ENCODE data around the gene CISD2. TPM values are rescaled to one million over a fixed set of nuclear protein-coding genes. Genes with fewer than 3 reads are reported as not detected.
"Not testable (repeated sequence)": the region's sequence is repeated elsewhere in the genome, so short reads cannot be mapped to it uniquely, and the experiment has no call there.

The CISD2 gene
- total RNA-seq (2014; rRNA removed; shearing (Covaris generic)): 67.8 and 105 TPM in 2 replicates

GRCh38 chr4:102868781-102869568 lies at the start of gene CISD2:
Gene CISD2, plus strand, starts transcription at chr4:102868992. Its CDS starts 93 bp downstream, at chr4:102869085.
- DNase-seq (ENCODE audit: low spot score): peak; percentile 80

GRCh38 chr4:102819100-102819499 lies 49.7 kb upstream of the CISD2 start:
- not testable (repeated sequence) for DNase-seq (ENCODE audit: low spot score)

- DNase-seq (ENCODE audit: low spot score): no peak
These were observed 49.0 kb upstream of the CISD2 start for GRCh38 chr4:102819588-102820365.

GRCh38 chr4:102823464-102823863 lies 45.3 kb upstream of the CISD2 start:
- no peak for DNase-seq (ENCODE audit: low spot score)

GRCh38 chr4:102823897-102824296 lies 44.9 kb upstream of the CISD2 start:
- no peak for DNase-seq (ENCODE audit: low spot score)

GRCh38 chr4:102824398-102824797 lies 44.4 kb upstream of the CISD2 start:
- DNase-seq (ENCODE audit: low spot score): no peak

GRCh38 chr4:102825261-102826091 lies 43.3 kb upstream of the CISD2 start:
- peak; percentile 66 for DNase-seq (ENCODE audit: low spot score)

- DNase-seq (ENCODE audit: low spot score): no peak
These were observed 42.5 kb upstream of the CISD2 start for GRCh38 chr4:102826105-102826889.

- peak; percentile 71 for DNase-seq (ENCODE audit: low spot score)
These were observed 41.7 kb upstream of the CISD2 start, which contains the start of gene UBE2D3 for GRCh38 chr4:102826890-102827673. Gene UBE2D3, minus strand, starts transcription at chr4:102827551. Its CDS starts 1,043 bp downstream, at chr4:102826508.

- DNase-seq (ENCODE audit: low spot score): peak; percentile 99
These were observed 40.9 kb upstream of the CISD2 start for GRCh38 chr4:102827674-102828496.

- no peak for DNase-seq (ENCODE audit: low spot score)
These were observed 40.3 kb upstream of the CISD2 start for GRCh38 chr4:102828497-102828808.

- DNase-seq (ENCODE audit: low spot score): no peak
These were observed 39.0 kb upstream of the CISD2 start for GRCh38 chr4:102829803-102830202.

GRCh38 chr4:102832105-102832504 lies 36.7 kb upstream of the CISD2 start:
- DNase-seq (ENCODE audit: low spot score): no peak

- no peak for DNase-seq (ENCODE audit: low spot score)
These were observed 36.1 kb upstream of the CISD2 start for GRCh38 chr4:102832667-102833066.

GRCh38 chr4:102836596-102836995 lies 32.2 kb upstream of the CISD2 start:
- DNase-seq (ENCODE audit: low spot score): no peak

- DNase-seq (ENCODE audit: low spot score): no peak
These were observed 26.4 kb upstream of the CISD2 start for GRCh38 chr4:102842367-102842766.

- peak; percentile 16 for DNase-seq (ENCODE audit: low spot score)
These were observed 25.5 kb upstream of the CISD2 start for GRCh38 chr4:102843273-102843672.

- DNase-seq (ENCODE audit: low spot score): peak; percentile 31
These were observed 24.9 kb upstream of the CISD2 start for GRCh38 chr4:102843938-102844337.

- no peak for DNase-seq (ENCODE audit: low spot score)
These were observed 21.1 kb upstream of the CISD2 start for GRCh38 chr4:102847687-102848086.
